HL-60 (cell line): ENCODE results near the gene GNLY.

Source experiments
- DNase-seq, 2 experiments: peaks; one replicate each; pipeline ENCODE4 v3.0.0-alpha.2; 2010 to 2020; ENCODE audit warnings: low read depth in 1 of 2, low spot score in 1 of 2
- H3K27ac ChIP-seq: fragments of 250-450 bp; sonication (Bioruptor Pico); replicated peaks from 2 replicates; pipeline ENCODE4 v1.5.1; 2020; ENCODE audit warnings: mild to moderate bottlenecking, moderate library complexity
- H3K27me3 ChIP-seq: fragments of 250-450 bp; sonication (Bioruptor Pico); 2 replicates; pipeline ENCODE4 v1.5.1; 2021; ENCODE audit warnings: mild to moderate bottlenecking, moderate library complexity; ENCODE audit not compliant: insufficient read depth, poor library complexity, severe bottlenecking
- H3K4me3 ChIP-seq: replicated peaks from 2 replicates; pipeline ENCODE4 v1.5.1; 2011; ENCODE audit warnings: mild to moderate bottlenecking, control low read depth, low read length; ENCODE audit not compliant: insufficient read depth
- CTCF ChIP-seq: IDR thresholded peaks from one replicate; pipeline ENCODE4 v1.5.1; 2011; ENCODE audit warnings: low read length, control low read depth, inconsistent platforms; ENCODE audit not compliant: insufficient read depth
- GABPA ChIP-seq: IDR thresholded peaks from 2 replicates; pipeline ENCODE4 v1.6.1; 2012; ENCODE audit warnings: low read depth
- POLR2AphosphoS5 ChIP-seq: IDR thresholded peaks from 2 replicates; pipeline ENCODE4 v1.6.1; 2012; ENCODE audit warnings: low read depth
- REST ChIP-seq: IDR thresholded peaks from 2 replicates; pipeline ENCODE4 v1.6.1; 2012; ENCODE audit warnings: low read depth; ENCODE audit not compliant: insufficient replicate concordance
- SPI1 ChIP-seq: IDR thresholded peaks from 2 replicates; pipeline ENCODE4 v1.6.1; 2012; ENCODE audit warnings: low read depth, mild to moderate bottlenecking, borderline replicate concordance

The GNLY gene

GRCh38 chr2:85699325-85699724 lies 5.2 kb downstream of the GNLY start:
- no peak overlapping the region for H3K4me3 ChIP-seq
- H3K27ac ChIP-seq: peak overlapping the region; percentile 76
- no peak for DNase-seq
- TF ChIP-seq GABPA (no peak), CTCF (no peak), REST (no peak), SPI1 (no peak), POLR2AphosphoS5 (no peak)
- no peaks in the 10 kb centered on the region for H3K27me3 ChIP-seq

- no peak for TF ChIP-seq CTCF
- TF ChIP-seq POLR2AphosphoS5: no peak
- TF ChIP-seq GABPA: no peak
- no peak for TF ChIP-seq REST
- no peak for TF ChIP-seq SPI1
- no peak overlapping the region for H3K4me3 ChIP-seq
- DNase-seq: no peak
These were observed 8.0 kb downstream of the GNLY start for GRCh38 chr2:85702172-85702571.

GRCh38 chr2:85702800-85703199 lies 8.6 kb downstream of the GNLY start:
- H3K27me3 ChIP-seq: no peaks in the 10 kb centered on the region
- TF ChIP-seq CTCF: no peak
- no peak for TF ChIP-seq GABPA
- TF ChIP-seq REST: no peak
- TF ChIP-seq POLR2AphosphoS5: no peak
- TF ChIP-seq SPI1: no peak
- H3K27ac ChIP-seq: peak overlapping the region; percentile 16
- H3K4me3 ChIP-seq: no peak overlapping the region
- DNase-seq: no peak

More at GRCh38 chr2:85702172-85702571, 8.0 kb downstream of the GNLY start:
- Histone ChIP-seq H3K27ac (no peak overlapping the region; the same call in 1 of the 2 replicates), H3K27me3 (no peaks in the 10 kb centered on the region)
